ENCODE measurements around the gene WDR82. TPM values are rescaled to one million over a fixed set of nuclear protein-coding genes. Genes with fewer than 3 reads are reported as not detected.
A peak's percentile ranks its signal among the peaks of the same experiment; 100 is the strongest.

Gene WDR82
- total RNA-seq, 1 experiment from 2014 or later = 31.1 TPM

- DNase-seq (ENCODE audit: low read depth) = no peak
Measured at GRCh38 chr3:52223449-52224408, 54.7 kb downstream of the WDR82 start.

GRCh38 chr3:52222319-52223221, 55.9 kb downstream of the WDR82 start:
- no peak for DNase-seq (ENCODE audit: low read depth)

- DNase-seq (ENCODE audit: low read depth) = no peak
Measured at GRCh38 chr3:52221563-52222318, 56.7 kb downstream of the WDR82 start.

GRCh38 chr3:52221141-52221562, 57.3 kb downstream of the WDR82 start:
- DNase-seq (ENCODE audit: low read depth) = no peak

- DNase-seq (ENCODE audit: low read depth) = peak; percentile 75
Measured at GRCh38 chr3:52220380-52221026, 57.9 kb downstream of the WDR82 start.

GRCh38 chr3:52218937-52219650, 59.4 kb downstream of the WDR82 start:
- no peak for DNase-seq (ENCODE audit: low read depth)

- DNase-seq (ENCODE audit: low read depth) = no peak
Measured at GRCh38 chr3:52218454-52218853, 60.0 kb downstream of the WDR82 start.

- no peak for DNase-seq (ENCODE audit: low read depth)
Measured at GRCh38 chr3:52218026-52218425, 60.4 kb downstream of the WDR82 start.

GRCh38 chr3:52217409-52217805, 61.0 kb downstream of the WDR82 start:
- DNase-seq (ENCODE audit: low read depth) = peak; percentile 28

GRCh38 chr3:52216585-52217408, 61.7 kb downstream of the WDR82 start:
- DNase-seq (ENCODE audit: low read depth) = peak; percentile 94

GRCh38 chr3:52215351-52215750, 63.1 kb downstream of the WDR82 start:
- no peak for DNase-seq (ENCODE audit: low read depth)

GRCh38 chr3:52213901-52214300, 64.5 kb downstream of the WDR82 start:
- DNase-seq (ENCODE audit: low read depth) = no peak

GRCh38 chr3:52213005-52213404, 65.4 kb downstream of the WDR82 start:
- DNase-seq (ENCODE audit: low read depth) = no peak

GRCh38 chr3:52211268-52211891, 67.1 kb downstream of the WDR82 start:
- DNase-seq (ENCODE audit: low read depth) = no peak

- no peak for DNase-seq (ENCODE audit: low read depth)
Measured at GRCh38 chr3:52210550-52211046, 67.9 kb downstream of the WDR82 start.

- no peak for DNase-seq (ENCODE audit: low read depth)
Measured at GRCh38 chr3:52210037-52210436, 68.4 kb downstream of the WDR82 start.

GRCh38 chr3:52208556-52208955, 69.9 kb downstream of the WDR82 start:
- no peak for DNase-seq (ENCODE audit: low read depth)

- peak; percentile 43 for DNase-seq (ENCODE audit: low read depth)
Measured at GRCh38 chr3:52205727-52206372, 72.6 kb downstream of the WDR82 start.

Measured in Daoy (cell line).